Stimulated activated CD8-positive, alpha-beta memory T cell treated with anti-CD3 and anti-CD28 coated beads, Interleukin-7, amount 100 ng/mL, for 1 hour (primary cell): ENCODE measurements around the gene UBR3.
"Not testable (repeated sequence)": the region's sequence is repeated elsewhere in the genome, so short reads cannot be mapped to it uniquely, and the experiment has no call there.

ENCODE experiments used
- DNase-seq, 2 donors: peaks; one replicate each; pipeline ENCODE4 v3.0.0-alpha.2; 2020; ENCODE audit warnings: low read depth in 2 of 2

Gene UBR3

DNA sequence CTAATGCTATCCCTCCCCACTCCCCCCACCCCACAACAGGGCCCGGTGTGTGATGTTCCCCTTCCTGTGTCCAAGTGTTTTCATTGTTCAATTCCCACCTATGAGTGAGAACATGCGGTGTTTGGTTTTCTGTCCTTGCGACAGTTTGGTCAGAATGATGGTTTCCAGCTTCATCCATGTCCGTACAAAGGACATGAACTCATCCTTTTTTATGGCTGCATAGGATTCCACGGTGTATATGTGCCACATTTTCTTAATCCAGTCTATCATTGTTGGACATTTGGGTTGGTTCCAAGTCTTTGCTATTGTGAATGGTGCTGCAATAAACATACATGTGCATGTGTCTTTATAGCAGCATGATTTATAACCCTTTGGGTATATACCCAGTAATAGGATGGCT, 109.4 kb downstream of the UBR3 start:
- DNase-seq: not testable (repeated sequence)

DNA sequence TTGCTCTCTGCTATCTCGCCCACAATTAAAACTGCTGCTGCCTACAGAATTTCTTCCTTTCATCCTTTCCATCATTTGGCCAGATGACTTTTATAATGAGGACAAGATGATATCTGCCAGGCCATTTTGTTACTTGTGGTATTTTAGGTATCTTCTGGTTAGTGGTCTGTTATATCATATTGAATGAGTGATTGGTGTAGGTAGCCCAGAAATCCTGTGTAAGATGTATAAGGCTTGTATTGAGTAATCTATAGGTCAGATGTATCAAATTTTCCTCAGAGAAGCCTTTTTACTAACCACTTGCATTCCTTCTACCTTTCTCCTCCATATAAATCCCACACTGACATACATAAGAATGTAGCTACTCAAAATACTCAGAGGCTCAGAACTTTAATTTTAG, 118.3 kb downstream of the UBR3 start:
- no peak for DNase-seq

DNA sequence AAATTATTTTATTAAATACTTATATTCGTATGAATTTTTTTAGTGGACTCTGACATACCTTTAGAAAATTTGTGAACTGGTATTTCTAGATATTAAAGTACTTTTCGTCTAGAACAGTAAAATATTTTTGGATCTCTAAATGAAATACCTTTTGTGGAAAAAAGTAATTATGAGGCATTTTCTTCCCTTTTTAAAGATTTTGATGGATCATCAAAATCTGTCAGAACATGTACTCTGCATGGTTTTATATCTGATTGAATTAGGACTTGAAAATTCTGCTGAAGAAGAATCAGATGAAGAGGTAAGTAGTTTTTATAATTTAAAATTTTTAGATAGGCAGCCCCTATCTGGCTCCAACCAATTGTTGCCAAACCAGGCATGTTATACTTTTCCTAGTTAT, 118.8 kb downstream of the UBR3 start:
- DNase-seq: no peak

DNA sequence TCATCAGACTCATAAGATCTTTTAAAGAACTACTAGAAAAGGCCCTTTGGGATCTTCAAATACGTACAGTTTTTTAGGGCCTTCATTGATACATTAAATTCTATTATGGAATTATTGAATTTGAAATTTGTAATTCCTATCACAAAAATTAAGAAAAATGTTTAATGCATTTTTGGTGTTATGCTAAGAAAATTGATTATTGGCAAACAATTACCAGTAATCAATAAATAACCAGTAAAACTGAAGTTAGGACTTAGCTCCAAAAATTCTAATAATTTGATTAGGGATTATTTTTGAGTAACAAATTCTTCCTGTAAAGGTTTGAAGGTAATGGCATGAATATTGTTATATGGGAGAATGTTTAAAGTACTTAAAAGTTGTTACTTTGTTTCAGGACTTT, 119.3 kb downstream of the UBR3 start:
- no peak for DNase-seq

DNA sequence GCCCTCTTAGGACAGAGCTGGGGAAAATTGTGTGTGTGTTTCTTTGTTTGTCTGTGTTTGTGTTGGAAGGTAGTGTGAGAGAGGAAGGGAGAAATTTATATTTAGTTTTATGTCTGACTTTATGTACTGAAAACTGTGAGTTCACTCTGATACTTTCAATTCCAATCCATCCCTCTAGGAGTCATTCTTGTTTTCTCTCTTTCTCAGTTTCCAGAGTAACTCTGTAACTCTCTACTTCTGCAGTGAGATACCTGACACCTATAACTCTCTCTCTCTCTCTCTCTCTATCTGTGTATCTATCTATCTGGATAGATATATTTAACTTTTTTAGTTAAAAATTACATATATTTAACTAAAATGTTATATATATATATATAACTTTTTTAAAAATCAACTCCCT, 128.7 kb downstream of the UBR3 start:
- DNase-seq: no peak

DNA sequence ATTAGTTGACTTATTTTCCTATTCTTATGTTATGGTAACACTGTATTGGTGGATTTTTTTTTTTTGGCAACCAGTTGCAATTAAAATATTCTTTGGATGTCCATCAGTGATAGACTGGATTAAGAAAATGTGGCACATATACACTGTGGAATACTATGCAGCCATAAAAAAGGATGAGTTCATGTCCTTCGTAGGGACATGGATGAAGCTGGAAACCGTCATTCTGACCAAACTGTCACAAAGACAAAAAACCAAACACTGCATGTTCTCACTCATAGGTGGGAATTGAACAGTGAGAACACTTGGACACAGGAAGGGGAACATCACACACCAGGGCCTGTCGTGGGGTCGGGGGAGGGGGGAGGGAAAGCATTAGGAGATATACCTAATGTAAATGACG, 130.0 kb downstream of the UBR3 start:
- DNase-seq: not testable (repeated sequence)

DNA sequence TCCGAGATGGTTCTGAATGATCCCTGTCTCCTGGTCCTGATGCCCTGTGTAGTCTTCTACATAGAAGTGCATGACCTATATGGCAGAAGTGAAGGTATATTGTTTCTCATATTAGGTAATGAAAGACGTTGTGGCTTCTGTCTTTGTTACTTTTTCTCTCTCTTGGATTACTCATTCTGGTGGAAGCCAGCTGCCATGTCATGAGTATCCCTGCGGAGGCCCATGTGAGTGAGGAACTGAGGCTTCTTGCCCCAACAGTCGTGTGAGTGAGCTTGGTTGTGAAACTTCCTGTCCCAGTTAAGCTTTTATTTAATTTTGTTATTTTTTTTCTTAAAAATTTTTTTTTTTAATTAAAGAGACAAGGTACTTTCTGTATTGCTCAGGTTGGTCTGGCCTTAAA, 134.7 kb downstream of the UBR3 start:
- no peak for DNase-seq

DNA sequence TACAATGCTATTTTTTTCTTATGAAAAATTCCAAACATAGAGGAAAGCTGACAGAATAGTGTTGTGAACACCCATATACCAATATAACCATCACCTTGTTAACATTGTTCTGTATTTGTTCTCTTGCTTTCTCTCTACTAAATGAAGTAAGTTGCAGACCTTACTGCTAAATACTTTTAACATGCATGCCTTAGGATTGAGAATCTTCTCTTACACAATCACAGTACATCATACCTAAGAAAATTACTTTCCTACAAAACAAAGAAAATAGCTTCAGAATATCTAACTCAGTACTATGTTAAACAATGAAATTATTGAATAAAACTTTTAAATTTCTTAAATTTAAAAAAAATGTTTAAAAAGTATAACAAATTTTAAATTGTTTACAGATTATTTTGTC, 136.5 kb downstream of the UBR3 start:
- DNase-seq: no peak

DNA sequence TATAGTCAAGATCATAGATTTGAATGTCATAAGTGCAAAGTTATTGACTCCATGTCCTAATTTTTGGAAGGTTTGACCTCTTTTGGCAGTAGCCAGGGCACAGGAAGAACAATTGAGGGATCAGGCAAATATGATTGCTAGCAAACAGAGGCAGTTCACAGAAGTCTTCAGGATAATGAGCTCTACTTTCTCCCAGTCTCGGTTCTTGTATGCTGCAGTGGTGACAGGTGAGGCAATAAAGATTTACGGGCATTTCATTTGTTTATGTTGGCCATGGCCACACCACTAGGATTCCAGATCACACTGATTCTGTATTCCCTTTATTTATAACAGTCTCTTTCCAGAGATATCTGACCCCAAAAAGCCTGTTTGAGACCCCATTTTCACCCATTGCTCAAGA, 137.5 kb downstream of the UBR3 start:
- DNase-seq: no peak

DNA sequence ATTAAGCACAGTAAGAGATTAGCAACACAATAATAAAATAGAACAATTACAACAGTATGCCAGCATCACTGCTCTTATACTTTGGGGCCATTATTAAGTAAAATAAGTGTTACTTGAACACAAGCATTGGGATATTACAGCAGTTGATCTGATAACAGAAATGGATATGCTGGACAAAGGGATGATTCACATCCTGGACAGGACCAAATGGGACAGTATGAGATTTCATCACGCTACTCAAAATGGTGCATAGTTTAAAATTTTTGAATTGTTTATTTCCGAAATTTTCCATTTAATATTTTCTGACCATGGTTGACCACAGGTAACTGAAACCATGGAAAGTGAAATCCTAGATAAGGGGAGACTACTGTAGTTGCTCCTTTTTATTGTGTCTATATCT, 138.2 kb downstream of the UBR3 start:
- no peak for DNase-seq

DNA sequence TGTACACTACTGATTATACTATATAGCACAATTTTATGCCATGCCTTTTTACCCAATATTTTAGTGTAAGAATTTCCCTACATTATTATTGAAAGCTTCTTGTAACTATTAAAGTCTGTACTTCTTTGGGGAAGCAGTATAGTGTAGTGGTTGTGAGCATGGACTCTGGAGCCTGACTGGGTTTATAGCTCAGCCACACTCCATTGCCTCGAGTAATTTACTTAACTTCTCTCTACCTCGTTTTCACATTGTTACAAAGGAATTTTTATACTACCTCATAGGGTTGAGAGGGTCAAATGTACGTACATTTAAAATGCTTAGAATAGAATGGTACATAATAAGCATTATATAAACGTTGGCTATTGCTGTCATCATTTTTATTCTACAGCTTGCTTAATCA, 139.2 kb downstream of the UBR3 start:
- no peak for DNase-seq

DNA sequence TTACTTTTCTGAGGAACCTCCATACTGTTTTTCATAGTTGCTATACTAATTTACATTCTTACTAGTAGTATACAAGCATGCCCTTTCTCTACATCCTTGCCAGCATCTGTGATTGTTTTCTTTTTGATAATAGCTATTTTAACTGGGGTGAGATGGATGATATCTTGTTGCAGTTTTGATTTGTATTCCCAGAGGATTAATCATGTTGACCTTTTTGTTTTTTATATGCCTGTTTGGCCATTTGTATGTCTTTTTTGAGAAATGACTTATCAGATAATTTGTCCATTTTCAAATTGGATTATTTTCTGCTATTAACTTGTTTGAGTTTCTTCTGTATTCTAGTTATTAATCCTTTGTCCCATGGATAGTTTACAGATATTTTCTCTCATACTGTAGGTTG, 141.5 kb downstream of the UBR3 start:
- no peak for DNase-seq

DNA sequence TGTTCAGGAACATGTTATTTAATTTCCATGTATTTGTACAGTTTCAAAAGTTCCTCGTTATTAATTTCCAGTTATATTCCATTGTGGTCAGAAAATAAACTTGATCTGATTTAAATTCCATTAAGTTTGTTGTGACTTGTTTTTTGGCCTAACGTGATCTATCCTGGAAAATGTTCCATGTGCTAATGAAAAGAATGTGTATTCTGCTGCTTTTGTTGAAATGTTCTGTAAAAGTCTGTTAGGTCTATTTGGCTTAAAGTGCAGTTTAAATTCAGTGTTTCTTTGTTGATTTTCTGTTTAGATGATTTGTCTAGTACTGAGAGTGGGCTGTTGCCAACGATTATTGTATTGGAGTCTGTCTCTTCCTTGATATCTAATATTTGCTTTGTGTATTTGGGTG, 148.0 kb downstream of the UBR3 start:
- no peak for DNase-seq

DNA sequence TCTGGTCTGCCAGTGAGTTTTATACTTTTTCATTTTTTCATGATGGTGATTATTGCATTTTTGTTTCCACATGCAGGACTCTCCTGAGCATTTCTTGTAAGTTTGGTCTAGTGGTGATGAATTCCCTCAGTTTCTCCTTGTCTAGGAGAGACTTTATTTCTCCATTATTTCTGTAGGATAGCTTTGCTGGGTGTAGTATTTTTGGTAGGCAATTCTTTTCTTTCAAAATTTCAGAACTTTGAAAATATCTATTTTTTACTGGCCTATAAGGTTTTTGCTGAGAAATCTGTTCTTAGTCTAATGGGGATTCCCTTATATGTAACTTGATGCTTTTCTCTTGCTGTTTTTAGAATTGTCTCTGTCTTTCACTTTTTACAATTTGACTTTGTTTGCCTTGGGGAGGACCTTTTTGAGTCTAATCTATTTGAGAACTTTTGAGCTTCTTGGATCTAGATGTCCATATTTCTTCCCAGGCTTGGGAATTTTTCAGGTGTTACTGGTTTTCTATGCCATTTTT, 149.1 kb downstream of the UBR3 start:
- no peak for DNase-seq

DNA sequence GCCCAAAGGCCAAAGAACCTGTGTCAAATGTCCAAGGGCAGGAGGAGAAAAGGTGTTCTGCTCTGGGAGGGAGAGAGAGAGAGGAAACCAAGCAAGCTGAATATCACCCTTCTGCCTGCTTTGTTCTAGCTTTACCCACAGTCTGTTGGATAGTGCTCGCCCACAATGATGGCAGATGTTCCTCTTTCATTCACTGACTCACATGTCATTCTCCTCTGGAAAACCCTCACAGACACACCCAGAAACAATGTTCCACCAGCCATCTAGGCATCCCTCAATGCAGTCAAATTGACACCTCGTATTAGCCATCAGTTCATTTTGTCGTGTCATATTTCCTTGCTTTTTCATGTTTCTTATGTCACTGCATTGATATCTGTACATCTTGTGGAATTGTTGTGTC, 150.3 kb downstream of the UBR3 start:
- no peak for DNase-seq

DNA sequence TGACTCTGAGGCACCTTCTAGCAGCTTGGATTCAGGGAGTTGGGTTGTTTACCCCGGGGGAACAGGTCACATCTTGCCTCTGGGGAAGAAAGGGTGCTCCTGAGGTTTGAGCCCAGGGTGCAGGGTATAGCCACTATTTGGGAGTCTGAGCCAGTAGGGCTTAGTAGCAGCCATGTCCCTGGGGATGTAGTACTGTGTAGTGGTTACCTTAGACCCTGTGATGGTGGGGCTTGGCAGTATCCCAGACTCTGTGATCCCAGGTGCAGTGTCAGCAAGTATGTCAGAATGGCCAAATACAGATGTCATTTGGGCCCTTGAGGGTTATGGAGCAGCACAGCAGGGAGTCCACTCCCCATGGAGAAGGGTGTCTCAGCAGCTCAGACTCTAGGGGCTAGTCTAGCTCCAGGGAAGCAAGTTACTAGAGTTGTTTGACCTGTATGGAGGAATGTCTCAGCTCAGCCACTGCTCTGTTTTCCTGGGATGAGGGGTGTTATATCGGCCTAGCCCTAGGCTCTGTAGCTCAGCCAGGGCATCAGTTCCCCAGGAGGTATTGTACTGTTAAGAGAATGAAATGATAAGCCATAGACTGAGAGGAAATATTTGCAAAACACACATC, 151.3 kb downstream of the UBR3 start:
- no peak for DNase-seq

DNA sequence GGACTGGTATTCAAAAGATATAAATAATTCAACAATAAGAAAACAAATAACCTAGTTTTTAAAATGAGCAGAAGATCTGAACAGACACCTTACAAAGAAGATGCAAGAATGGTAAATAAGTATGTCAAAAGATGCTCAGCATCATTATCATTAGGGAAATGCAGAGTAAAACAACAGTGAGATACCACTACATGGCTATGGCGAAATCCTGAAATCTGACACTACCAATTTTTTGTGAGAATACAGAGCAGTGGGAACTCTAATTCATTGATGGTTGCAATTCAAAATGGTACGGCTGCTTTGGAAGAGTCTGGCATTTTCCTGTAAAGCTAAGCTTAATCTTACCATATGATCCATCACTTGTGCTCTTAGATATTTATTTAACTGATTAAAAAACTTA, 151.8 kb downstream of the UBR3 start:
- DNase-seq: no peak

DNA sequence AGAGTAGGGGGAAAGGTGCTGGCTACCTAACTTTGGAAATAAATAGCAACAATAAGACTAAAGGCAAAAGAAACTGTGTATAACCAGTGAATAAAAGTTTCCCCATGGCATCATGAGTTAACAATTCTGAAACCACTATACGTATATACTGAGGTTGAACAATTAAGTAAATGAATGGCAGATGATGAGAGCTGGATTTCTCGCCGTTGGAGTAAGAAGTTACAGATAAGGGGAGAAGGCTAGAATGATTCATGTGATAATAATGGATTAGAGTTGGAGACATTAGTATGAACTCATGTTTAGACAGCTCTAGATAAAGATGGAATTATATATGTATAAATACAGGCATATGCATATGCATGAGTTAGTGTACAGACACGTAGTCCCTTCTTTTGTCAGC, 152.7 kb downstream of the UBR3 start:
- no peak for DNase-seq

DNA sequence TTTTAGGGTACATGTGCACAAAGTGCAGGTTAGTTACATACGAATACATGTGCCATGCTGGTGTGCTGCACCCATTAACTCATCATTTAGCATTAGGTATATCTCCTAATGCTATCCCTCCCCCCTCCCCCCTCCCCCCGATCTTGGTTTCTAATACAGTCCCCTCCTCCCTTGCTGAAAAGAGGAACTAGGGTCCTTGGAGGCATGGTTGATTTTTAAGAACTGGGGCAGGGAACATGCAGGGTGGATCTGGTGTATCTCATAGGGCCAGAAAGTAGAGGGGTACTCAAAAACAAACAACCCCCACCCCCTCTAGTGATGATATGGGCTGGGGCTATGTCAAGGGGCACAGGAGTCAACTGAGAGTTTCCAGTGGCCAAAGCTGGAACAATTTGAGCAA, 153.4 kb downstream of the UBR3 start:
- DNase-seq: no peak

DNA sequence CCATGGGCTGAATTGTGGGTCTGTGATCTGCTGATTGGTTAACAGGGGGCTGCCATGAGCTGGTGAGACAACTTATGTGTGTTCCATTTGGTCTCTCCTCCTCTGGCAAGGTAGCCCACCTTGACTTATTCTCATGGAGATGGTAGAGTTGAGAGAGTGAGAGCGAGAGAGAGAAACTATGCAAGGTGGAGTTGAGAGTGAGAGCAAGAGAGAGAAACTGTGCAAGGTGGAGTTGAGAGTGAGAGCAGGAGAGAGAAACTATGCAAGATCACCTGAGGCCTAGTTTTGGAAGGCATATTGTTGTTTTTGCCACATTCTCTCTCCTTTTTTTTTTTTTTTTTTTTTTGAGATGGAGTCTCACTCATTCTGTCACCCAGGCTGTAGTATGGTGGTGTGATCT, 155.7 kb downstream of the UBR3 start:
- no peak for DNase-seq

DNA sequence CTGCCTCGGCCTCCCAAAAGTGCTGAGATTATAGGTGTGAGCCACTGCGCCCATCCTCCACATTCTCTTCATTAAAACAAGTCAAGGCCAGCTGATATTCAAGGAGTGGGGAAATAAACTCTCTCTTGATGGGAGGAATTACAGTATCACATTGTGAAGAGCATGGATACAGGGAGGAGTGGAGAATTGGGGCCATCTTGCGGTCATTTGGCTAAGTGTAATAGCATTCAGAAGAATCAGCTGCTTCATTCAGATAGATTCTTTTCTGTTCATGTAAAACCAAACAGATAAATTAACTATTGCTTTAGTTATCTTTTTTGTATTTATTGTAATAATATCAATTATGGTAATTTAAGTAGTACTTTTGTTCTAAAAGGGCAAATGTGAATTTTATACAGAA, 156.3 kb downstream of the UBR3 start:
- DNase-seq: no peak

DNA sequence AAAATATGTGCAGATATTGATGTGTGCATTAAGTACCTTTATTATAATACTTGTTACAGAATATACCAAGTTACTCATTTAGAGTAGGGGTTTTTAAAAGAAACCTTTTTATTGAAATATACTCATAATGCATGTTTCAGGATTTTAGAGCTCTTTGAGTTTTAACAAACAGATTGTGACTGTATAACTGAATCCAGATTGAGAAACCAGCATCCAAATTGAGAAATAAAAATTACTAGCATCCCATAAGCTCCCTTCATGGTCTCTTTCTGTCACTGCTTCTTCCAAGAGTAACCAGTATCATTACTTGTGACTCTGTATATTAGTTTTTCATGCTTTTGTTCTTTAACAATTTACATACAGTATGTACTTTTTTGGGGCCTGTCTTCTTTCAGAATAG, 156.9 kb downstream of the UBR3 start:
- no peak for DNase-seq

DNA sequence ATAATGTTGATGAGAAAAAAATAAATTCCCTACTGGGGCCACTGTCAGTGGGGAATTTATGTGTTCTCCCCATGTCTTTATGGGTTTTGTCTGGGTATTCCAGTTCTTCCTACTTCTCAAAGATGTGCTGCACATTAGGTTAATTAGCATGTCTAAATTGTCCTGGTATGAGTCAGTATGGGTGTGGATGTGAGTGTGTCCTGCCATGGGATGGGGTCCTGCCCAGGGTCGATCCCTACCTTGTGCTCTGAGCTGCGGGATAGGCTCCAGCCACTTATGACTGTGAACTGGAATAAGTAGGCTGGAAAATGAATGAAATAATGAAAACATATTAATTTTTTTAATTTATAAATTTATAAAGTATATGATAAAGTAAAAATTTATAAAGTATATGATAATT, 167.5 kb downstream of the UBR3 start:
- no peak for DNase-seq

DNA sequence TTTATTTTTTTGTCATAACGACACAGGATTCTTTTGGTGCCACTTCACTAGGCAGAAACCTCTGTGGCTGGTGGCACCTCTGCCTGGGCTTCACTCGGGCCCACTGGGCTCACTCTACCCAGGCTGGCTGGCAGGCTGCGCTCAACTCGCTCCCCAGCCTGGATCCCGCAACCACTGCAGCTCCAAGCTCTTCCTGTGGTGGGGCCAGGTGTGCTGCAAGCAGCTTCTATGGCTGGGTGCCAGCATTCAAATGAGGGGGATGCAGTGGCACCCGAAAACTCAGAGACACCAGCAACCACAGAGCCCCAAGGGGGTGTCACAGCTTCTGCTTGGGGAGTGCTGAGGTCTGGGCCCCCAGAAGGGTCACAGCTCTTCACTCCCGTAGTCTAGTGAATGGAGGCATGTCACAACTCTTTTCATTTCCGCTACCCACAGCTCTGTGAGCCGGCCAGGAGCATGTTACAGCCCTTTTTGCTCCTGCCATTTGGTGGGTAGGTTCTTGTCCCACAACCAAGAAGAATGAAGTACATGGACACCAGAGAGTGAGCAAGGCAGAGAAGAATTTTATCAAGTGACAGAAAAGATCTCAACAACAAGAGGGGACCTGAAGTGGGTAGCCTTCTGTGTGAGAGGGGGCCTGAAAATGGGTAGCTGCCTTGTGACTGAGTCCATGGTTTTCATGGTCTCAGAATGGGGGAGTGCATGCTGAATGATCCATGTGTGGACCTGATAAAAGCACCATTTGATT, 170.1 kb downstream of the UBR3 start:
- no peak for DNase-seq
